HL-60 (cell line): ENCODE data around the gene STAMBPL1.

ENCODE experiments used
- GABPA ChIP-seq: IDR thresholded peaks from 2 replicates; pipeline ENCODE4 v1.6.1; 2012; ENCODE audit warnings: low read depth
- POLR2AphosphoS5 ChIP-seq: IDR thresholded peaks from 2 replicates; pipeline ENCODE4 v1.6.1; 2012; ENCODE audit warnings: low read depth
- TF ChIP-seq, protein P1 (sequence below): IDR thresholded peaks from one replicate; pipeline ENCODE4 v1.5.1; 2011; ENCODE audit warnings: low read length, control low read depth, inconsistent platforms; ENCODE audit not compliant: insufficient read depth
- TF ChIP-seq, protein P2 (sequence below): IDR thresholded peaks from 2 replicates; pipeline ENCODE4 v1.6.1; 2012; ENCODE audit warnings: low read depth; ENCODE audit not compliant: insufficient replicate concordance

DNA sequence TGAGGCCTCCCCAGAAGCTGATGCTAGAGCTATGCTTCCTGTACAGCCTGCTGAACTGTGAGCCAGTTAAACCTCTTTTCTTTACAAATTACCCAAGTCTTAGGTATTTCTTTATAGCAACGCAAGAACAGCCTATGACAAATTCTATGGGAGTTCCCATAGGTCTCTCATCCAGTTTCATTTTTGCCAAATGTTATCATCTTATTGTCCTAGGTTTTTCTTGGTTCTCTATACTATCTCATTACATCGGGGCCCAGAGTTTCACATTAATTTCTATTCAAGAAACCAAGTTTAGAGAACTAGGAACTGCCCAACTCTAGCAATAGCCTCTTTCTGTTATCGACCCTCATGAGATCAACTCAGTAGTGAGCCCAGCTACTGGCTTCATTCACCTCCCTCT, 56.6 kb downstream of the STAMBPL1 start:
- TF ChIP-seq, protein P1, sequence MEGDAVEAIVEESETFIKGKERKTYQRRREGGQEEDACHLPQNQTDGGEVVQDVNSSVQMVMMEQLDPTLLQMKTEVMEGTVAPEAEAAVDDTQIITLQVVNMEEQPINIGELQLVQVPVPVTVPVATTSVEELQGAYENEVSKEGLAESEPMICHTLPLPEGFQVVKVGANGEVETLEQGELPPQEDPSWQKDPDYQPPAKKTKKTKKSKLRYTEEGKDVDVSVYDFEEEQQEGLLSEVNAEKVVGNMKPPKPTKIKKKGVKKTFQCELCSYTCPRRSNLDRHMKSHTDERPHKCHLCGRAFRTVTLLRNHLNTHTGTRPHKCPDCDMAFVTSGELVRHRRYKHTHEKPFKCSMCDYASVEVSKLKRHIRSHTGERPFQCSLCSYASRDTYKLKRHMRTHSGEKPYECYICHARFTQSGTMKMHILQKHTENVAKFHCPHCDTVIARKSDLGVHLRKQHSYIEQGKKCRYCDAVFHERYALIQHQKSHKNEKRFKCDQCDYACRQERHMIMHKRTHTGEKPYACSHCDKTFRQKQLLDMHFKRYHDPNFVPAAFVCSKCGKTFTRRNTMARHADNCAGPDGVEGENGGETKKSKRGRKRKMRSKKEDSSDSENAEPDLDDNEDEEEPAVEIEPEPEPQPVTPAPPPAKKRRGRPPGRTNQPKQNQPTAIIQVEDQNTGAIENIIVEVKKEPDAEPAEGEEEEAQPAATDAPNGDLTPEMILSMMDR: no peak
- TF ChIP-seq POLR2AphosphoS5: no peak
- TF ChIP-seq, protein P2, sequence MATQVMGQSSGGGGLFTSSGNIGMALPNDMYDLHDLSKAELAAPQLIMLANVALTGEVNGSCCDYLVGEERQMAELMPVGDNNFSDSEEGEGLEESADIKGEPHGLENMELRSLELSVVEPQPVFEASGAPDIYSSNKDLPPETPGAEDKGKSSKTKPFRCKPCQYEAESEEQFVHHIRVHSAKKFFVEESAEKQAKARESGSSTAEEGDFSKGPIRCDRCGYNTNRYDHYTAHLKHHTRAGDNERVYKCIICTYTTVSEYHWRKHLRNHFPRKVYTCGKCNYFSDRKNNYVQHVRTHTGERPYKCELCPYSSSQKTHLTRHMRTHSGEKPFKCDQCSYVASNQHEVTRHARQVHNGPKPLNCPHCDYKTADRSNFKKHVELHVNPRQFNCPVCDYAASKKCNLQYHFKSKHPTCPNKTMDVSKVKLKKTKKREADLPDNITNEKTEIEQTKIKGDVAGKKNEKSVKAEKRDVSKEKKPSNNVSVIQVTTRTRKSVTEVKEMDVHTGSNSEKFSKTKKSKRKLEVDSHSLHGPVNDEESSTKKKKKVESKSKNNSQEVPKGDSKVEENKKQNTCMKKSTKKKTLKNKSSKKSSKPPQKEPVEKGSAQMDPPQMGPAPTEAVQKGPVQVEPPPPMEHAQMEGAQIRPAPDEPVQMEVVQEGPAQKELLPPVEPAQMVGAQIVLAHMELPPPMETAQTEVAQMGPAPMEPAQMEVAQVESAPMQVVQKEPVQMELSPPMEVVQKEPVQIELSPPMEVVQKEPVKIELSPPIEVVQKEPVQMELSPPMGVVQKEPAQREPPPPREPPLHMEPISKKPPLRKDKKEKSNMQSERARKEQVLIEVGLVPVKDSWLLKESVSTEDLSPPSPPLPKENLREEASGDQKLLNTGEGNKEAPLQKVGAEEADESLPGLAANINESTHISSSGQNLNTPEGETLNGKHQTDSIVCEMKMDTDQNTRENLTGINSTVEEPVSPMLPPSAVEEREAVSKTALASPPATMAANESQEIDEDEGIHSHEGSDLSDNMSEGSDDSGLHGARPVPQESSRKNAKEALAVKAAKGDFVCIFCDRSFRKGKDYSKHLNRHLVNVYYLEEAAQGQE: no peak
- no peak for TF ChIP-seq GABPA
